ENCODE measurements around the gene PYDC1.
A peak's percentile ranks its signal among the peaks of the same experiment; 100 is the strongest.
"Not testable (repeated sequence)": the region's sequence is repeated elsewhere in the genome, so short reads cannot be mapped to it uniquely, and the experiment has no call there.

The PYDC1 gene

GRCh38 chr16:31195861-31196260 lies 21.1 kb downstream of the PYDC1 start:
- not testable (repeated sequence) for DNase-seq

- DNase-seq: no peak
Measured at GRCh38 chr16:31194898-31195297, 22.0 kb downstream of the PYDC1 start.

GRCh38 chr16:31193874-31194273 lies 23.1 kb downstream of the PYDC1 start:
- DNase-seq: no peak

- no peak for DNase-seq
Measured at GRCh38 chr16:31192856-31193642, 23.9 kb downstream of the PYDC1 start.

GRCh38 chr16:31191697-31192428 lies 25.1 kb downstream of the PYDC1 start:
- no peak for DNase-seq

GRCh38 chr16:31190818-31191444 lies 26.0 kb downstream of the PYDC1 start:
- DNase-seq: no peak

GRCh38 chr16:31190061-31190460 lies 26.9 kb downstream of the PYDC1 start:
- no peak for DNase-seq

- no peak for DNase-seq
Measured at GRCh38 chr16:31189412-31189778, 27.5 kb downstream of the PYDC1 start.

- no peak for DNase-seq
Measured at GRCh38 chr16:31188450-31189411, 28.2 kb downstream of the PYDC1 start.

- DNase-seq: no peak
Measured at GRCh38 chr16:31187808-31188189, 29.1 kb downstream of the PYDC1 start.

- no peak for DNase-seq
Measured at GRCh38 chr16:31186930-31187807, 29.8 kb downstream of the PYDC1 start.

- no peak for DNase-seq
Measured at GRCh38 chr16:31186176-31186575, 30.8 kb downstream of the PYDC1 start.

GRCh38 chr16:31185339-31185738 lies 31.6 kb downstream of the PYDC1 start:
- no peak for DNase-seq

- DNase-seq: no peak
Measured at GRCh38 chr16:31184888-31185287, 32.0 kb downstream of the PYDC1 start.

- DNase-seq: no peak
Measured at GRCh38 chr16:31183432-31184428, 33.2 kb downstream of the PYDC1 start.

GRCh38 chr16:31182391-31182790 lies 34.5 kb downstream of the PYDC1 start:
- no peak for DNase-seq

- no peak for DNase-seq
Measured at GRCh38 chr16:31181102-31181830, 35.7 kb downstream of the PYDC1 start.

- peak; percentile 23 for DNase-seq
Measured at GRCh38 chr16:31179747-31180459, 37.0 kb downstream of the PYDC1 start, which contains the start of gene FUS. Gene FUS, plus strand, starts transcription at chr16:31180139. Its CDS starts 76 bp downstream, at chr16:31180215.

GRCh38 chr16:31179219-31179746 lies 37.7 kb downstream of the PYDC1 start:
- no peak for DNase-seq

Data from NCI-H2081 treated with DMSO at 0.1 percent for 48 hours (cell line).